NCI-H82 (cell line): Measurements from ENCODE around the gene ZNF618.
A peak's percentile ranks its signal among the peaks of the same experiment; 100 is the strongest.

Source experiments
- DNase-seq: peaks from one replicate; lab custom pipeline; 2025; lab: John Stamatoyannopoulos, UW

ZNF618 gene

GRCh38 chr9:114061830-114062474 is 185.8 kb downstream of the ZNF618 start:
- no peak for DNase-seq

- DNase-seq = no peak
Measured at GRCh38 chr9:114065304-114065703, 189.2 kb downstream of the ZNF618 start.

- DNase-seq = peak; percentile 61
Measured at GRCh38 chr9:114069476-114070187, 193.5 kb downstream of the ZNF618 start.

GRCh38 chr9:114070188-114071103 is 194.3 kb downstream of the ZNF618 start:
- no peak for DNase-seq

- DNase-seq = no peak
Measured at GRCh38 chr9:114071197-114071795, 195.2 kb downstream of the ZNF618 start.

- peak; percentile 33 for DNase-seq
Measured at GRCh38 chr9:114072184-114073140, 196.4 kb downstream of the ZNF618 start.

- DNase-seq = no peak
Measured at GRCh38 chr9:114075602-114076001, 199.5 kb downstream of the ZNF618 start.

GRCh38 chr9:114076237-114077161 is 200.4 kb downstream of the ZNF618 start:
- peak; percentile 19 for DNase-seq

- DNase-seq = no peak
Measured at GRCh38 chr9:114077162-114077837, 201.2 kb downstream of the ZNF618 start.

GRCh38 chr9:114078021-114078780 is 202.1 kb downstream of the ZNF618 start, which contains the start of gene AMBP:
TSS of gene AMBP (minus strand) at chr9:114078300. CDS start at chr9:114078209, 91 bp downstream.
- DNase-seq = peak; percentile 42

GRCh38 chr9:114078781-114079156 is 202.7 kb downstream of the ZNF618 start:
- DNase-seq = no peak

- DNase-seq = no peak
Measured at GRCh38 chr9:114080195-114080772, 204.2 kb downstream of the ZNF618 start.

- no peak for DNase-seq
Measured at GRCh38 chr9:114080773-114081440, 204.8 kb downstream of the ZNF618 start.

- no peak for DNase-seq
Measured at GRCh38 chr9:114081441-114082016, 205.4 kb downstream of the ZNF618 start.

GRCh38 chr9:114082017-114082762 is 206.1 kb downstream of the ZNF618 start:
- DNase-seq = peak; percentile 97

GRCh38 chr9:114082763-114083412 is 206.8 kb downstream of the ZNF618 start:
- peak; percentile 73 for DNase-seq
